OCI-LY1 (cell line): ENCODE results near the gene XPR1.
"Not testable (repeated sequence)": the region's sequence is repeated elsewhere in the genome, so short reads cannot be mapped to it uniquely, and the experiment has no call there.

Experiments used
- H2AFZ ChIP-seq: fragments of 200-600 bp; sonication (generic), shearing (Covaris generic); 2 replicates; pipeline ENCODE4 v1.6.0; 2014; ENCODE audit warnings: antibody characterized with exemption, mild to moderate bottlenecking, low read length
- H3F3A ChIP-seq: fragments of 200-600 bp; sonication (generic), shearing (Covaris generic); 2 replicates; pipeline ENCODE4 v1.6.0; 2014; ENCODE audit warnings: mild to moderate bottlenecking, antibody characterized with exemption, low read length, moderate library complexity; ENCODE audit not compliant: insufficient read depth
- H3K27ac ChIP-seq: fragments of 200-600 bp; sonication (generic); 2 replicates; pipeline ENCODE4 v1.5.1; 2014; ENCODE audit warnings: low read length, mixed run types, mild to moderate bottlenecking, low read depth; ENCODE audit not compliant: poor library complexity, severe bottlenecking
- H3K27me3 ChIP-seq: fragments of 200-600 bp; sonication (generic); 2 replicates; pipeline ENCODE4 v1.6.0; 2014; ENCODE audit warnings: antibody characterized with exemption, mild to moderate bottlenecking, low read length, moderate library complexity; ENCODE audit not compliant: insufficient read depth
- H3K36me3 ChIP-seq: fragments of 200-600 bp; sonication (generic); 2 replicates; pipeline ENCODE4 v1.6.1; 2014; ENCODE audit warnings: mild to moderate bottlenecking, antibody characterized with exemption, low read length, moderate library complexity, mixed read lengths; ENCODE audit not compliant: insufficient read depth
- H3K4me1 ChIP-seq: fragments of 200-600 bp; sonication (generic); 2 replicates; pipeline ENCODE4 v1.5.1; 2014; ENCODE audit warnings: mild to moderate bottlenecking, low read length, moderate library complexity; ENCODE audit not compliant: insufficient read depth, severe bottlenecking
- H3K4me2 ChIP-seq: fragments of 200-600 bp; sonication (generic), shearing (Covaris generic); 2 replicates; pipeline ENCODE4 v1.6.1; 2014; ENCODE audit warnings: low read length
- H3K4me3 ChIP-seq: fragments of 200-600 bp; sonication (generic); 2 replicates; pipeline ENCODE4 v1.5.1; 2014; ENCODE audit warnings: low read length, low read depth, mild to moderate bottlenecking, mixed read lengths; ENCODE audit not compliant: poor library complexity, severe bottlenecking
- H3K79me2 ChIP-seq: fragments of 200-600 bp; shearing (Covaris generic); 2 replicates; pipeline ENCODE4 v1.6.1; 2016; ENCODE audit warnings: mixed run types, low read length, mixed read lengths; ENCODE audit not compliant: insufficient read depth
- H3K9ac ChIP-seq: fragments of 200-600 bp; sonication (generic), shearing (Covaris generic); 2 replicates; pipeline ENCODE4 v1.6.1; 2014; ENCODE audit warnings: mild to moderate bottlenecking, low read length, mixed read lengths
- H3K9me2 ChIP-seq: fragments of 200-600 bp; sonication (generic), shearing (Covaris generic); 2 replicates; pipeline ENCODE4 v1.6.1; 2014; ENCODE audit warnings: low read depth, mild to moderate bottlenecking, low read length, mixed read lengths
- H3K9me3 ChIP-seq: fragments of 200-600 bp; shearing (Covaris generic); 2 replicates; pipeline ENCODE4 v1.6.1; 2014; ENCODE audit warnings: low read length, mixed read lengths
- H4K20me1 ChIP-seq: fragments of 200-600 bp; sonication (generic), shearing (Covaris generic); 2 replicates; pipeline ENCODE4 v1.6.0; 2016; ENCODE audit warnings: mild to moderate bottlenecking, low read length; ENCODE audit not compliant: insufficient read depth
- CTCF ChIP-seq: fragments of 200-600 bp; sonication (generic), shearing (Covaris generic); IDR thresholded peaks from 2 replicates; pipeline ENCODE4 v1.5.1; 2017; ENCODE audit warnings: mild to moderate bottlenecking, antibody characterized with exemption, low read length, moderate library complexity, mixed read lengths
- EZH2 ChIP-seq: fragments of 200-600 bp; sonication (generic), shearing (Covaris generic); IDR thresholded peaks from 2 replicates; pipeline ENCODE4 v1.8.0; 2017; ENCODE audit warnings: borderline replicate concordance, mixed run types, mild to moderate bottlenecking, antibody characterized with exemption, low read length, moderate library complexity, mixed read lengths

Gene XPR1

DNA sequence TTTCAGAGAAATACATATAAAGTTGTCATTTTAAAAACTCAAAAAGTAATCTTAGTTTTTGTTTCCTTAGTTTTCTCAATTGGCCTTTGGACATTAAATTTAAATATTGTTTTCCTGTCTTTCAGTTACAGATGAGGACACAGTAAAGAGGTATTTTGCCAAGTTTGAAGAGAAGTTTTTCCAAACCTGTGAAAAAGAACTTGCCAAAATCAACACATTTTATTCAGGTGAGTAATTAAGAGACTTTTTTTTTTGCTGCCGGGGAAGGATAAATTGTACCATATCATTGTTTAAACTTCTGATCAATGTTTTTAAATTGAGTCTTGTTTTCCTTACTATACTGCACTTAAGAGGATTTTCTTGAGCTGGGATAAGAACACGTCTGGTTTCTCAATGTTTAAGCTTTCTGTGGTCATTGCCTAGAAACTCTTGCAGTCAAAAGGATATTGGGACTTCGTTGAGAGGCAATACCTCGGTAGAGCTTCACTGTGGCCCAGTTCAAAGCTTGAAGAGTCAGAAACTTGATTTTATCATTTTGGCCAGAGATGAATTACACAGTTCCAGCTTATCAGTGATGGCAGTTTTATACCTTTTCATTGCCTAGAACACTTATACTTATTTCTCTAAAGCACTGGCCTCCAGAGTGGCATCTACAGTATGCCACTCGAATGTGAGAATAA lies 155.9 kb downstream of the XPR1 start:
- TF ChIP-seq EZH2, result no peak

GRCh38 chr1:180789460-180789859 lies 157.6 kb downstream of the XPR1 start:
- H3F3A ChIP-seq, result no peaks in the 10 kb centered on the region
- no peaks in the 10 kb centered on the region for H3K27me3 ChIP-seq
- no peak overlapping the region for H3K4me3 ChIP-seq
- no peaks in the 10 kb centered on the region for H3K36me3 ChIP-seq
- no peak overlapping the region for H2AFZ ChIP-seq
- TF ChIP-seq CTCF (no peak), EZH2 (no peak)
- H3K9me3 ChIP-seq, result no peaks in the 10 kb centered on the region
- no peaks in the 10 kb centered on the region for H4K20me1 ChIP-seq
- H3K9me2 ChIP-seq, result no peaks in the 10 kb centered on the region
- no peak overlapping the region for H3K9ac ChIP-seq
- peaks cover 7% of the 10 kb centered on the region for H3K4me1 ChIP-seq
- no peaks in the 10 kb centered on the region for H3K79me2 ChIP-seq
- H3K4me2 ChIP-seq, result no peak overlapping the region
- H3K27ac ChIP-seq, result no peak overlapping the region

More for the DNA sequence above, 155.9 kb downstream of the XPR1 start:
- Histone ChIP-seq H3K27me3 (no peaks in the 10 kb centered on the region), H3K79me2 (no peaks in the 10 kb centered on the region), H3K9me2 (no peaks in the 10 kb centered on the region), H3K4me1 (peaks cover 7% of the 10 kb centered on the region), H2AFZ (no peak overlapping the region), H3K36me3 (no peaks in the 10 kb centered on the region), H3K9me3 (no peaks in the 10 kb centered on the region), H3K27ac (no peak overlapping the region), H3K4me2 (no peak overlapping the region), H3K9ac (no peak overlapping the region), H4K20me1 (no peaks in the 10 kb centered on the region), H3F3A (no peaks in the 10 kb centered on the region), H3K4me3 (no peak overlapping the region)

DNA sequence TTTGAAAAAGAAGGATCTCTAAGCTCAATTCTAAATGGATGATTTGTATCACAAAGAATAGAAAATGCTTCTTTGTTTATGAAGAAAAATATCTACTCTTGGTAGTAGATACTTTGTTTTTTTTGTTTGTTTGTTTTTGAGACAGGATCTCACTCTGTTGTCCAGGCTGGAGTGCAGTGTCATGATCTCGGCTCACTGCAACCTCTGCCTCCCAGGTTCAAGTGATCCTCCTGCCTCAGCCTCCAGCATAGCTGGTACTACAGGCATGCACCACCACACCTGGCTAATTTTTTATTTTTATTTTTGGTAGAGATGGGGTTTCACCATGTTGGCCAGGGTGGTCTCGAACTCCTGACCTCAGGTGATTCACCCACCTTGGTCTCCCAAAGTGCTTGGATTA lies 159.3 kb downstream of the XPR1 start:
- not testable (repeated sequence) for H3K4me3 ChIP-seq, H3K9me2 ChIP-seq, H3K27me3 ChIP-seq, H3K9ac ChIP-seq, H3K9me3 ChIP-seq, H3K36me3 ChIP-seq, H2AFZ ChIP-seq, H3K79me2 ChIP-seq, H3K4me2 ChIP-seq, H3K4me1 ChIP-seq, H3F3A ChIP-seq, H4K20me1 ChIP-seq, H3K27ac ChIP-seq

DNA sequence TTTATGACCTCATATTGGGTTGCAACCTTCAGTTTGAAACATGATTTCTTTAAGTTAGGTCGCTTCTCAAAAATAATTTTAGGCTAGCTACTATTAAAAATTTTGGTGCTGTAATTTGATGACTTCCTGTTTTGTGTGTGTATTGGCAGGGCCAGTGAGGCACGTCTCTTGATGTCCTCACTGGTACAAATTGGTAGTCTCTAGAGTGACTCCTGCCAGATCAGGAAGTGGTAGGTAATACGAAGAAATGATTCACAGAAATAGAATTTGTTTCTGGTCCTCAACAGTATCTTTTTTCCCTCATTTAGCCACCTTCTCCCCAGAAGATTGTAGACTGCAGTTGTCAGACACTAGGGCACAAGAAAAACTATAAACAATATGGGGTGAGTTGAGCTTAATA lies 160.0 kb downstream of the XPR1 start:
- Histone ChIP-seq H4K20me1 (no peaks in the 10 kb centered on the region), H3K9me2 (no peaks in the 10 kb centered on the region), H3K27ac (no peak overlapping the region), H3K4me3 (no peak overlapping the region), H2AFZ (no peak overlapping the region), H3K4me1 (peaks cover 7% of the 10 kb centered on the region), H3F3A (no peaks in the 10 kb centered on the region), H3K9ac (no peak overlapping the region), H3K79me2 (no peaks in the 10 kb centered on the region), H3K27me3 (no peaks in the 10 kb centered on the region), H3K9me3 (no peaks in the 10 kb centered on the region), H3K4me2 (no peak overlapping the region), H3K36me3 (no peaks in the 10 kb centered on the region)
- TF ChIP-seq CTCF (no peak), EZH2 (no peak)
